ENCODE results near the gene PTPRK. TPM values are rescaled to one million over a fixed set of nuclear protein-coding genes. Genes with fewer than 3 reads are reported as not detected.
A peak's percentile ranks its signal among the peaks of the same experiment; 100 is the strongest.

PTPRK gene
- polyA plus RNA-seq, 1 donor = 57.5 TPM

- DNase-seq = no peak
Observed at GRCh38 chr6:128246472-128247260, 273.7 kb downstream of the PTPRK start.

DNA sequence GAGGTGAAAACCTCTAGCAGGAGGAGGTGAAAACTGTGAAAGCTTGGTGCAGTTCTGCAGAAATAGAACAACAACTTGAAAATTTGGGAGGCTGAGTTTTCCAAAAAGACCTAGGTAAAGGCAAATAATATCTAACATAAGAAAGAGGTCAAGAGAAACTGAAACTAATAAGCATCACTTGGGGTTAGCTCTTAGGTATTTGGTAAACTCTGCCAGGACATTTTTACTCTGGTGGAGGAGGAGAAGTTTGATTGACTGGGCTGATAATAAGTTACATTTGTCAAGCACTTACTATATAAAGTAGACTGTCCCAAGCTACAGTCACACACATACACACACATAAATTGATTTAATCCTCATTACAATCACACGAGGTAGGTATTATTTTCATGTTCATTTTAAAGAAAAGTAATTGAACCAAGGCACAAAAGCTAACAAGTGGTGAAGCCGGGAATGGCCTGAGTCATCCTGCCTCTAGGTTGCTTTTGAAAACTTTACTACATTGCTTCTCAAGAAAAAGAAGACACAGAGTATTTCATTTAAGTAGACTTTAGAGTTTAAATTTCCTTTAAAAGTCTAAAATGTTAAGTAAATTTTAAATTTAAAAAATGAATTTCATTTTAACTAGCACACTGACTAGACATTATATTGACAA is 275.5 kb downstream of the PTPRK start:
- no peak for DNase-seq

GRCh38 chr6:128242765-128243403 is 277.5 kb downstream of the PTPRK start:
- no peak for DNase-seq

DNA sequence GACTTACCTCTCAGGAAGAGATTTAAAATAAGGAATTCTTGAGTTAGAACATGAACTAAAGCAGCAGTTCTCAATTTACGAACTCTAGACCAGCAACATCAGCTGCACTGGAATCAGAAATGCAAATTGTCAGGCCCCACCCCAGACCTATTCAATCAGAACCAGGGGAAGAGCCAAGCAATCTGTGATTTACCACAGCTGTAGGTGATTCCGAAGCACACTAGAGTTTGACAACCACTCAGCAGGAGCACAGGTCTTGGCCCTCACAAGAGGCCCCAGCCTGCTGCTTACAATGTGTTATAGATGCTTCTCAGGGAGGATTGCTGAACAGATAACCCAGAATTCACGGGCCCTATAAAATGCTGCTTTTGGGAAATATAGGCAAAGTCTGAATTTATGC is 279.2 kb downstream of the PTPRK start:
- no peak for DNase-seq

DNA sequence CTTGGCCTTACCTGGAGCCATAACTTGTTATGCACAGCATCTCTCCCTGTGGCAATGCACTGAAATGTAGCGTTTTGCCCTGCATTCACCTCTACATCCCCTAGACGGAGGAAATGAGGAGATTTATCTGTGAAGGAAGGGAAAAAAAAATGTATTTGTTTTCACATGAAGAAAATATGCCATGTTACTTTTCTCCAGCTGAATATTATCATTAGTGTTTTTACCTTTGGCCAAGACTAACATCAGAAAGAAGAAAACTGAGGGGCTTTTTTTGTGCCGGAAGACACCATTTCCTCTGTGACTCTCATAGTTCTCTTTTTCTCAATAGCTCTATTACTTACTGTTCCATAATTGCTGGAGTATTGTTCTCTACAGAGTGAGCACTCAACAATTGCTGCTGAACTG is 280.4 kb downstream of the PTPRK start:
- no peak for DNase-seq

GRCh38 chr6:128239146-128239545 is 281.3 kb downstream of the PTPRK start:
- DNase-seq = no peak

GRCh38 chr6:128238225-128238624 is 282.2 kb downstream of the PTPRK start:
- no peak for DNase-seq

GRCh38 chr6:128235556-128235955 is 284.8 kb downstream of the PTPRK start:
- no peak for DNase-seq

DNA sequence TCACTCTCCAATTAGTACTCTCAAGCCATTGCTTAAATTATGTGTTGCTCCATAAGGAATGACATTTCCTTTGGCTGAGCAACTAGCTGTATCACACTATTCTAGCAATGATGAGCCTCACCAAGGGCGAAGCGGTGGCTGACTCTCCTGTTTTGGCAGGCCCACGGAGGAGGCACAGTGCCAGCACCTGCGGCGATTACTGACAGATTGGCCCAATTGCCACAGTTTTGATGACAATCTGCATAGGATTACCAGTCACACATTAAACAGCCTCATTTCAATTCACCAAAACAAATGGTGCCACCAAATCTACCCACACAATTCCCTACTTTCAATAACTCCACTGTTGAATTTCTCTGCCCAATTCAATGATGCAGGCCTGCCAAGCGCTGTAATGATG is 286.9 kb downstream of the PTPRK start:
- no peak for DNase-seq

DNA sequence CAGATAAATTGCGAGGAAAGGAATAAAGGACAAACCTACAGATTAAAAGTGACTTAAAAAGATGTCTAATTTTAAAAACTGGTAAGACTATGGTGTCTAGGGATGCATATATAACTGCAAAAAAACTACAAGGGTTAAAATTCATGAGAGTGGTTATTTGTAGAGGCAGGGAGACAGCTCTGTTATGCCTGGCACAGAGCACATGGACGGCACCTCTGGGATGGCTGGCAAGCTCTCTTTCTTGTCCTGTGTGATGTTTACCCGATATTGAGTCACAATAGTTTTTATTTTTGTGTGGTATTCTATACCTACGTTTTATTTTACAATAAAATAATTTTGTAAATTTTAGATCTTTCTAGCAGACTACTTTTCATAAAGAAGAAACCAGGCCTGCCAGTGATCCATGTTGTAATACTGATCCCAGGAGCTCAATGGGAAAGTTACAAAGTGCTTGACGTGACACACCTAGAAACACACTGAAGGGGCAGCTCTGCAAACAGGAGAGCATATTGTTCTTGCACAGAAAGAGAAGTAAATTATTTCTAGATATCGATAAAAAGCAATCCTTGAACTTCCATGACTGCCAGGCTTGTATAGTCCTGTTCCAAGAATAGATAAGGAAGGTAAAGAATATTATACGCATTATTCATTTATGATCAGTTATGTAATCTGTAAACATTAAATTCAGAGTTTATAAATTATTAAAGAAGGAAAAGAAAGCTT is 290.0 kb downstream of the PTPRK start:
- DNase-seq = no peak

GRCh38 chr6:128225612-128226011 is 294.8 kb downstream of the PTPRK start:
- DNase-seq = no peak

DNA sequence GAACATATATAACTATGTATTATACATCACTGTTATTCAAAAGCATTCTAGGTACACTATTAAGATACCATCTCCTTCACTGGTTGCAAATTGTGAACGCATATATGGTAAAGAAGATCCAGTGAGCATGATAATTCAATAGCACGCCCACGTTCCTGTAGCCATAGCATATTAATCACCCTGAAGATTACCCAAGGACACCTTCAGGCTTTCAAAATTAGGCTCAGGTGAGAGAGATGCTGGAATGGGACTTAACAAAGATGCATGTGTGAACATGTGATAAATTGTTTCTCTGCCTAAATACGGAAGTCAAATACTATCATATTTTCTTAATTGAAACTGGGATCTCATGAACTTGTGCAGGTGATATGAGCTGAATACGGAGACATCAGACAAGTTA is 303.5 kb downstream of the PTPRK start:
- no peak for DNase-seq

GRCh38 chr6:128209771-128210170 is 310.6 kb downstream of the PTPRK start:
- DNase-seq = no peak

DNA sequence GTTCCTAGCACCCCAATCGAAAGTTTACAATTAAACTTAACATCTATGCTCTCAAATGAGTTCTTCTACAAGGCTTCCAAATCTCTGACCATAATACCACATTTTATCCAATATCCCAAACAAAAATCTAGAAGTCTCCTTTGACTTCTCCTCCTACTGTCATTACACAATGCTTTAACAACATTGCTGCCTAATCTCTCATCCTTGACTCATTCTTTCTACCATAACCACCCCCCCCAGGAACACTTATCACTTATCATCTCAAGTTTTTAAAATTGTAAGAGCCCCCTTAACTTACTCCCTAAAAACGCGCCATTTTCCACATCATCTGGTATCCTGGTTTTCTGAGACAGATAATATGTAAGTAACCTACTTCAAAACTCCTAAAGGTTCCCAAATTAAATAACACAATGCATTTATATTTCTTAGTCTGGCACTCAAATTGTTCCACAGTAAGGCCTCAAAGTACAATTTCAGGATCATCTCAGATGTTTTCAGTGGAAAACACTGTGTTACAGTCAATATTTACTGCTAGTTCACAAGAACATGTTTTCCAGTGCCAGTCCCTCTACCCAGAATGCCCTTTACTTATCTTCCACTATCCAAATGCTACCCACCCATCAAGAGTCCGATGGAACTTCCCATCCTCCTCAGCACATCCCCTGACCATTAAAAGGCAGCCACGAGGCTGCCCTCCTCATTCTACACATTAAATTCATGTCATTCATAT is 311.4 kb downstream of the PTPRK start:
- DNase-seq = no peak

DNA sequence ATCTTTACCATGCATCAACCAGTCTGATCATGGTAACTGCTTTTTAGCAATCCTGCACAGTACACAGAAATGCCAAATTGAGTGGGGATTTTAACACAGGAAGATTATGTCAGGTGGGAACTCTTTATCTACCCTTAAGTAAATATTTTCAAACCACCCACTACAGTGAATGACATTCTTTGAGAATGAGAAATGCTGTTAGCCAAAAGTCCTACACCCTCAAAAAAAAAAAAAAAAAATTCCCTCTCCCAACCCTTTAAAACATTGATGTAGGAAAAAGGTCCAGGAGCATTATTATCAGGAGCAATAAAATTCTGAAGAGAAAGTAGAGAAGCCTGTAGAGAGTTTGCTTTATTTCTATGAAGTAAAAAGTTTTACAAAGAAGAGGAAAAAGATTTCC is 312.3 kb downstream of the PTPRK start:
- DNase-seq = no peak

GRCh38 chr6:128206610-128207426 is 313.6 kb downstream of the PTPRK start:
- no peak for DNase-seq

- DNase-seq = no peak
Observed at GRCh38 chr6:128204616-128205015, 315.8 kb downstream of the PTPRK start.

- no peak for DNase-seq
Observed at GRCh38 chr6:128202169-128202765, 318.1 kb downstream of the PTPRK start.

DNA sequence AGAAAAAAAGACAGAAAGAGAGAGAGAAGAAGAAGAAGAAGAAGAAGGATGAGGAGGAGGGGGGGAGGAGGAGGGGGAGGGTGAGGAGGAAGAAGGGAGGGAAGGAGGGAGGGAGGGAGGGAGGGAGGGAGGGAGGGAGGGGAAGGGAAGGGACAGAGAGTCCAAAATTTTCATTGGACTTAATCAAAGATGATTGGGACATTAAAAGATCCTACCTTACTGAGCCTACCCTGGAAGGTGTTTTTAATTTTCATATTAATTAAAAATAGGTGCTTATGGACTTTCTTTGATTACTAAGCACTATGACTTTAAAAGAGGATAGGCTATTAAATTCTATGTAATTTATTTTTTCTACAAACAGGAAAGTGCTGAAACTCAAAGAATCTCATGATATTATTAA is 319.6 kb downstream of the PTPRK start:
- DNase-seq = no peak

- DNase-seq = no peak
Observed at GRCh38 chr6:128199461-128199860, 320.9 kb downstream of the PTPRK start.

- DNase-seq = peak; percentile 13
Observed at GRCh38 chr6:128192972-128193371, 327.4 kb downstream of the PTPRK start.

Data from left kidney (tissue), 2 donors.